ENCODE data around the gene NIPSNAP3A.

NIPSNAP3A gene

GRCh38 chr9:104795857-104796256 is 48.4 kb downstream of the NIPSNAP3A start:
- no peak for DNase-seq
- in situ Hi-C loops (cut with HindIII; ENCODE audit: low pct_ligation_motif_present, low pct_unique_long_range_greater_than_20kb, low sequenced_read_pairs), result no loop called here

GRCh38 chr9:104798209-104798995 is 50.9 kb downstream of the NIPSNAP3A start:
- in situ Hi-C loops (cut with HindIII; ENCODE audit: low pct_ligation_motif_present, low pct_unique_long_range_greater_than_20kb, low sequenced_read_pairs), result no loop called here

DNA sequence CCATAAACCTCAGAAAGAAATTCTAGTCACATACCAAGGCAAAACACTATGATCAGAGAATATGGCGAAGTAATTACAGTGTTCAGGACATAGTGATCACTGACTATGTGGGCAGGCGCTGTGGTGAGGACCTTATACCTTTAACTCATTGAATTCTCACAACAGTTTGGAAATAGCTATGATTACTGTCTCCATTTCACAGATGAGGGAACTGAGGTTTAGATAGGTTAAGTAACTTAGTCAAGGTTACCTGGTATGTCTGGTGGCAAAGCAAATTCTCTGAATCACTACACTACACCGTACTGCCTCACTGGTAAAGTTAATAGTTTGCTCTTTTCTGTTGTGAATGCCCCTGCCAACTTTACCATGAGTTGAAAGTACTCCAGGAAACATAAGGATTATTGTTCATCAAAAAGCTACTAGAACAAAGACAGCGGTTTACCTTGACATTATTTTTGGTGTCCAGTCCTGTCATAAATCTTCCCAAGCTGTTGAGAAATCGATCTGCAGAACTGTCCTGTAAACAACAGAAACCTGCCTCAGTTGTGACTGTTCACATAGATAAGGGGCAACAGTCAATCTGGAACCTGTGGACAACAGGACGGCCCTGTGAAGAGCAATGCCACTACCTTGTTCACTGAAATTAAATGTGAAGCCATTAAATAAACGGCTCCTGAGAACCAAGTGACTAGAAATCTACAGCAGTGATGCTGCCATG is 52.7 kb downstream of the NIPSNAP3A start:
- no peak for DNase-seq
- in situ Hi-C loops (cut with HindIII; ENCODE audit: low pct_ligation_motif_present, low pct_unique_long_range_greater_than_20kb, low sequenced_read_pairs), result no loop called here

More at GRCh38 chr9:104798209-104798995, 50.9 kb downstream of the NIPSNAP3A start:
- DNase-seq, result no peak

DNA sequence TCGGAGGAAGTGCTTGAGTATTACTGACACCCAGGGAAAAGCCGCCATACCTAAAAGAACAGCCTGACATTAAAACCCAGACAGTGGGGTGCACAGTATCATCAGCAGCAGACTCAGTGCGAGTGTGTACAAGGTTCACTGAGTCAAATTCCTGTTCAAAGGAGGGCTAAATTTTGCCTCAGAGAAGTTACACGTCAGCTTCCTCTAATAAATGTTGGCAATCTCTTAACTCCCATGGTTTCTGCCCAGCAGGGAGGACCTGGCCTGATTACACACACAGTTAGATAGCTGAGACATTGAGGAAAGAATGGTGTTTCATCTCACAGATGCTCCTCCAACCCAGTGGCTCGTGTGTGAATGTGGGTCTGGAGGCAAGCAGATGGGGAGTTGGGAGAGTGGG is 54.6 kb downstream of the NIPSNAP3A start:
- DNase-seq, result no peak
- in situ Hi-C loops (cut with HindIII; ENCODE audit: low pct_ligation_motif_present, low pct_unique_long_range_greater_than_20kb, low sequenced_read_pairs), result no loop called here

- in situ Hi-C loops (cut with HindIII; ENCODE audit: low pct_ligation_motif_present, low pct_unique_long_range_greater_than_20kb, low sequenced_read_pairs), result no loop called here
- DNase-seq, result no peak
Observed at GRCh38 chr9:104802906-104803305, 55.4 kb downstream of the NIPSNAP3A start.

DNA sequence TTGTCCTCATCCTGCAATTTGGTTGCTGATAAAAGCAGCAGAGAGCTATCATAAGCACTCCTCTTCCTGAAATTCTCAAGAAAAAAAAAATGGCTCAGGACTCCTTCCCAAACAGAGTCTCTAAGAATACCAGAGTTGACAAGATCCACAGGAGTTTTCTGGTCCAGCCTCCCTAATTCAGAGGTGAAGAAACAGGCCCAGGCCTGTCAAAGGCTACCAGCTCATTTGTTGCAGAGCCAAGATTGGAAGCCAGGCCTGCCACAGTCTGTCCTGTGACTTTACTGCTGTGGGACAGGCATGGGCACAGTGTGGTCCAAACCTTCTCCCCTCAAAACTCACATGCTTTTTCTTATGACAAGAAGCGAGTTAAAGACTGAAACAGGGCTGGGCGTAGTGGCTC is 58.0 kb downstream of the NIPSNAP3A start:
- in situ Hi-C loops (cut with HindIII; ENCODE audit: low pct_ligation_motif_present, low pct_unique_long_range_greater_than_20kb, low sequenced_read_pairs), result no loop called here
- no peak for DNase-seq

- in situ Hi-C loops (cut with HindIII; ENCODE audit: low pct_ligation_motif_present, low pct_unique_long_range_greater_than_20kb, low sequenced_read_pairs), result no loop called here
- peak; percentile 18 for DNase-seq
Observed at GRCh38 chr9:104808035-104808614, 60.6 kb downstream of the NIPSNAP3A start.

Measured in ACHN (cell line).